Transverse colon (tissue), 4 donors: ENCODE data around the gene RARRES1. TPM values are rescaled to one million over a fixed set of nuclear protein-coding genes. Genes with fewer than 3 reads are reported as not detected.
A peak's percentile ranks its signal among the peaks of the same experiment; 100 is the strongest.

Experiments used
- DNase-seq: peaks from one replicate; pipeline ENCODE4 v3.0.0-alpha.2; 2019
- H3K27ac ChIP-seq, 4 donors: fragments of 200-600 bp; sonication (generic); 2 replicates each; pipeline ENCODE4 v1.5.1; 2016 to 2018; ENCODE audit warnings: inconsistent platforms in 4 of 4
- H3K27me3 ChIP-seq: fragments of 200-600 bp; sonication (generic); 2 replicates; pipeline ENCODE4 v1.5.1; 2017; ENCODE audit warnings: inconsistent platforms
- H3K36me3 ChIP-seq, 4 donors: fragments of 200-600 bp; sonication (generic); 2 replicates each; pipeline ENCODE4 v1.5.1; 2017 to 2019; ENCODE audit warnings: inconsistent platforms in 4 of 4
- H3K4me1 ChIP-seq, 4 donors: fragments of 200-600 bp; sonication (generic); 2 replicates each; pipeline ENCODE4 v1.5.1; 2017 to 2020; ENCODE audit warnings: inconsistent platforms in 4 of 4
- H3K4me3 ChIP-seq, 4 donors: fragments of 200-600 bp; sonication (generic); 1 replicate in 1 of 4; 2 replicates in 3 of 4; pipeline versions ENCODE4 v1.5.1 to v1.6.1; 2017 to 2019; ENCODE audit warnings: inconsistent platforms in 4 of 4
- H3K9me3 ChIP-seq, 2 donors: fragments of 200-600 bp; sonication (generic); 2 replicates each; pipeline ENCODE4 v1.5.1; 2017 to 2019; ENCODE audit warnings: inconsistent platforms in 2 of 2
- EP300 ChIP-seq: sonication (generic); formaldehyde crosslinking; IDR thresholded peaks from one replicate; pipeline ENCODE4 v1.6.1; 2017; ENCODE audit warnings: antibody characterized with exemption, low read depth
- POLR2A ChIP-seq: fragments of 450-650 bp; IDR thresholded peaks from one replicate; pipeline ENCODE4 v1.6.1; 2016; ENCODE audit warnings: antibody characterized with exemption, mild to moderate bottlenecking, moderate library complexity
- POLR2AphosphoS5 ChIP-seq, 3 donors: sonication (generic); formaldehyde crosslinking; IDR thresholded peaks; one replicate each; pipeline ENCODE4 v1.6.1; 2016; ENCODE audit warnings: antibody characterized with exemption in 3 of 3
- WGBS, 2 donors: methylation state at CpG; one replicate each; pipeline ENCODE4 v1.1.5; 2018; ENCODE audit warnings: low coverage in 1 of 2; 5-methylcytosine and 5-hydroxymethylcytosine counted together
- in situ Hi-C, 4 donors: fragments of 200-750 bp; cut with MboI; loops; one replicate each; pipeline versions ENCODE4 v1.15.0 to v1.15.1; 2017; ENCODE audit warnings: low sequenced_read_pairs in 3 of 4, low pct_ligation_motif_present in 1 of 4, low pct_unique_long_range_greater_than_20kb in 1 of 4
- intact Hi-C: fragments of 100-400 bp; cut with DNase I; formaldehyde crosslinking; loops from one replicate; pipeline ENCODE4 v1.15.1; 2023; ENCODE audit warnings: low total_unique reads
- total RNA-seq, 4 donors: library from RNA; depleted of rRNA; stranded (reverse); fragments of >200 nt; gene quantifications; one replicate each; pipeline ENCODE4 v1.1.0, GENCODE V29; 2016
- TF ChIP-seq, protein P1 (sequence below), 5 experiments: fragments of 200-600 bp in 3 of 5; fragments of 450-650 bp in 2 of 5; sonication (generic) in 3 of 5; IDR thresholded peaks; 1 replicate in 2 of 5; 2 replicates in 3 of 5; pipeline ENCODE4 v1.5.1; 2016 to 2017; ENCODE audit warnings: antibody characterized with exemption in 5 of 5, inconsistent platforms in 3 of 5, mild to moderate bottlenecking in 2 of 5, moderate library complexity in 1 of 5

The RARRES1 gene
- total RNA-seq, 4 donors from 2014 or later: 3.4 to 71.5 (median 30.2) TPM

DNA sequence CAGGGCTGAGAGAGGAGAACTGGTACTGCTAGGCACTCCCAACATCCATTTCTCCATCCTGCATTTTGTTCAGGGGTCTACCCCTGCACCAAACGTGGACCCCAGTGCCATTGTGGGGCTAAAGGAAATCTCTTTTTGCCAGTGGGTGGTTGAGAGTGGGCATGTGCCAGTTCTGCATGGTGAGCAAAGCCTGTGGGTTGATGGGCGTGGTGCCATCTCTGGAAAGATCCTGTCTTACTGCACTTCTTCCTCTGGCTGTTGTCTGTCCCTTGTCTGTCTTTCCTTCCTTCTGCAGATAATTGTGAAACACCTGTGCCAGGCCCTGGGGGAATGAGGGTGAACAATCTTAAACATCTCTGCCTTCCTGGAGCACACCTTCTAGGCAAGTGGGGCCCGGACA is 1.4 kb upstream of the RARRES1 start:
- no peak for DNase-seq
- in situ Hi-C loops: loop anchor here in 1 of 4 donors (10.0 kb wide), 1 partner anchor 51 kb away; no protein-coding TSS in a partner anchor
- Histone ChIP-seq H3K27me3 (no peaks in the 10 kb centered on the region), H3K36me3 (no peaks in the 10 kb centered on the region), H3K27ac (no peak overlapping the region), H3K9me3 (no peaks in the 10 kb centered on the region), H3K4me3 (no peak overlapping the region), H3K4me1 (peaks cover 10 to 24% (median 15%) of the 10 kb centered on the region in 4 donors)
- WGBS, 2 donors: 87% methylated on average over 3 of the region's 3 CpGs; no CpG with 5 or more reads in 1 of the 2 donors
- intact Hi-C loops: no loop called here
- TF ChIP-seq, protein P1, sequence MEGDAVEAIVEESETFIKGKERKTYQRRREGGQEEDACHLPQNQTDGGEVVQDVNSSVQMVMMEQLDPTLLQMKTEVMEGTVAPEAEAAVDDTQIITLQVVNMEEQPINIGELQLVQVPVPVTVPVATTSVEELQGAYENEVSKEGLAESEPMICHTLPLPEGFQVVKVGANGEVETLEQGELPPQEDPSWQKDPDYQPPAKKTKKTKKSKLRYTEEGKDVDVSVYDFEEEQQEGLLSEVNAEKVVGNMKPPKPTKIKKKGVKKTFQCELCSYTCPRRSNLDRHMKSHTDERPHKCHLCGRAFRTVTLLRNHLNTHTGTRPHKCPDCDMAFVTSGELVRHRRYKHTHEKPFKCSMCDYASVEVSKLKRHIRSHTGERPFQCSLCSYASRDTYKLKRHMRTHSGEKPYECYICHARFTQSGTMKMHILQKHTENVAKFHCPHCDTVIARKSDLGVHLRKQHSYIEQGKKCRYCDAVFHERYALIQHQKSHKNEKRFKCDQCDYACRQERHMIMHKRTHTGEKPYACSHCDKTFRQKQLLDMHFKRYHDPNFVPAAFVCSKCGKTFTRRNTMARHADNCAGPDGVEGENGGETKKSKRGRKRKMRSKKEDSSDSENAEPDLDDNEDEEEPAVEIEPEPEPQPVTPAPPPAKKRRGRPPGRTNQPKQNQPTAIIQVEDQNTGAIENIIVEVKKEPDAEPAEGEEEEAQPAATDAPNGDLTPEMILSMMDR (IDR thresholded peaks at IDR 0.05): no peak
- TF ChIP-seq POLR2A: no peak
- TF ChIP-seq POLR2AphosphoS5 (IDR thresholded peaks at IDR 0.05): no peak
- TF ChIP-seq EP300: no peak

DNA sequence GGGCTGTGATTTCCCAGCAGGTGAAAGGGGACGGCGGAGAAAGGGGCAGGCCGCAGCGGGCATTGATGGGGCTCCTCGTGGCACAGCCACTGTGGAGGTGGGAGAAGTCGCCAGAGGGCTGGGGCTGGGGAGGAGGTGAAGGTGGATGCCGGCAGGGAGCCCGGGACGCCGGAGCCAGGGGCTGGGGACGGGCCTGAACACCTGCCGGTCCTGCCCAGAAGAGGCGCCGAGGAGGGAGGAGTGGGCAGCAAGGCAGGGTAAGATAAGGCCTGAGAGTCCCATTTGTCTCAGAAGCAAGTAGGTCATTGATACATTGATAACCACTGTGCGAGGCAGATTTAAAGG is 571 bp upstream of the RARRES1 start:
- no peak for DNase-seq
- Histone ChIP-seq H3K4me1 (peaks cover 10 to 29% (median 18%) of the 10 kb centered on the region in 4 donors), H3K4me3 (peak overlapping the region; percentile 44 to 70 (median 65)), H3K9me3 (no peaks in the 10 kb centered on the region), H3K36me3 (no peaks in the 10 kb centered on the region), H3K27me3 (no peaks in the 10 kb centered on the region), H3K27ac (peak overlapping the region; percentile 75 to 84 (median 76))
- WGBS, 2 donors: 53% methylated on average over 15 of the region's 15 CpGs; no CpG with 5 or more reads in 1 of the 2 donors
- in situ Hi-C loops: loop anchor here in 1 of 4 donors (10.0 kb wide), 1 partner anchor 52 kb away; no protein-coding TSS in a partner anchor
- intact Hi-C loops: no loop called here
- no peak for TF ChIP-seq EP300
- no peak for TF ChIP-seq POLR2A
- TF ChIP-seq, protein P1 (IDR thresholded peaks at IDR 0.05): no peak
- TF ChIP-seq POLR2AphosphoS5 (IDR thresholded peaks at IDR 0.05): no peak

DNA sequence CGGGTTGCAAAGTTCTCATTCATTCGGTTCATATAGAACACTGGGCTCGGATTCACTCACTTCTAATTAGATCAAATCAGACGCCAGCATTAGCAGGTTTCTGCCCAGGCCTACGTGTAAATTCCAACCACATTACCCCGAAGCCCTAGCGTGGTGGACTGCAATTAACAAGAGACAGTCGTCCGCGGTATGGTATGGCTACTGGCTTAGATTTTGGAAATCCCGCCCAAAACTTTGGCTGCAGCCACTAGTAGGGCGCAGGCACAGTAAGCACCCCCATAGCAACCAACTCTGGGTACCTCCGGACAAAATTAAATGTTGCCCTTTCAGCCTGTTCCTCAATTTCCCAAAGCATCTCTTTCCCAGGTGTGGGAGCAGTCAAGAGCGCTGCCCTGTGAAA is 771 bp downstream of the RARRES1 start:
- DNase-seq: no peak
- Histone ChIP-seq H3K4me3 (peak overlapping the region; percentile 44 to 70 (median 65)), H3K9me3 (no peaks in the 10 kb centered on the region), H3K27me3 (no peaks in the 10 kb centered on the region), H3K27ac (peak overlapping the region; percentile 75 to 84 (median 76)), H3K36me3 (no peaks in the 10 kb centered on the region), H3K4me1 (peaks cover 22 to 42% (median 30%) of the 10 kb centered on the region in 4 donors)
- 54% methylated on average over 14 of the region's 14 CpGs; no CpG with 5 or more reads in 1 of the 2 donors for WGBS, 2 donors
- TF ChIP-seq EP300 (no peak), POLR2A (no peak), POLR2AphosphoS5 (IDR thresholded peaks at IDR 0.05) (no peak)
- TF ChIP-seq, protein P1 (IDR thresholded peaks at IDR 0.05): no peak
- in situ Hi-C loops (loop anchor here in 1 of 4 donors (10.0 kb wide), 1 partner anchor 53 kb away; no protein-coding TSS in a partner anchor), intact Hi-C loops (no loop called here)

DNA sequence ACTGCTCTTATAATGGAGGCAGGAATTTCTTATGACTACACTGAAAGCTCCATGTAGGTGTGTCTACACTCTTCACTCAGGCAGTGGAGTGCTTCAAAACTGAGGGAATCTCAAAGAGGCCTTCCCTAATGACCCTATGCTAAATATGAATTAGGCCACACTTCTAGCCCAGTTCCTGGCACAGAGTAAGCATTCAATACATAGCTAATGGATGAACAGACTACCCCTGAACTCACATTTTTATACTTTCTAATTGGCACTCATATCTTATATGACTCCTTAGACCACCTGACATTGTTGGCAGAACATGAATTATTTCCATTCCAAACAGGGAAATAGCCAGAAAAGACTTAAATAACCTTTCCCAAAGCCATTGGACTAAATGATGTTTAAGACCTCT is 3.4 kb downstream of the RARRES1 start:
- H3K4me3 ChIP-seq: no peak overlapping the region
- TF ChIP-seq POLR2AphosphoS5 (IDR thresholded peaks at IDR 0.05): no peak
- TF ChIP-seq, protein P1 (IDR thresholded peaks at IDR 0.05): no peak
- TF ChIP-seq POLR2A: no peak
- TF ChIP-seq EP300: no peak
- H3K36me3 ChIP-seq: no peaks in the 10 kb centered on the region
- no peaks in the 10 kb centered on the region for H3K9me3 ChIP-seq
- in situ Hi-C loops: loop anchor here in 3 of 4 donors (5.0 to 10.0 kb wide), 2 partner anchors 63 to 66 kb away; no protein-coding TSS in a partner anchor
- no peak overlapping the region for H3K27ac ChIP-seq
- no peaks in the 10 kb centered on the region for H3K27me3 ChIP-seq
- peaks cover 46 to 68% (median 56%) of the 10 kb centered on the region in 4 donors for H3K4me1 ChIP-seq
- intact Hi-C loops: no loop called here
- DNase-seq: no peak
